ENCODE measurements around the gene GTF2IRD1. TPM values are rescaled to one million over a fixed set of nuclear protein-coding genes. Genes with fewer than 3 reads are reported as not detected.
"Not testable (repeated sequence)": the region's sequence is repeated elsewhere in the genome, so short reads cannot be mapped to it uniquely, and the experiment has no call there.

GTF2IRD1 gene
- total RNA-seq, 1 experiment from 2014 or later, result 26.6 TPM

GRCh38 chr7:74485611-74486010, 31.9 kb downstream of the GTF2IRD1 start:
- no peak for DNase-seq (ENCODE audit: extremely low read depth, low read depth)

- DNase-seq (ENCODE audit: extremely low read depth, low read depth), result not testable (repeated sequence)
Observed at GRCh38 chr7:74488518-74489030, 34.9 kb downstream of the GTF2IRD1 start.

- DNase-seq (ENCODE audit: extremely low read depth, low read depth), result no peak
Observed at GRCh38 chr7:74489997-74490945, 36.6 kb downstream of the GTF2IRD1 start.

GRCh38 chr7:74491490-74491889, 37.8 kb downstream of the GTF2IRD1 start:
- DNase-seq (ENCODE audit: extremely low read depth, low read depth), result not testable (repeated sequence)

- DNase-seq (ENCODE audit: extremely low read depth, low read depth), result no peak
Observed at GRCh38 chr7:74493295-74493694, 39.6 kb downstream of the GTF2IRD1 start.

- no peak for DNase-seq (ENCODE audit: extremely low read depth, low read depth)
Observed at GRCh38 chr7:74494076-74494548, 40.4 kb downstream of the GTF2IRD1 start.

- no peak for DNase-seq (ENCODE audit: extremely low read depth, low read depth)
Observed at GRCh38 chr7:74495112-74496086, 41.7 kb downstream of the GTF2IRD1 start.

- DNase-seq (ENCODE audit: extremely low read depth, low read depth), result no peak
Observed at GRCh38 chr7:74496272-74496671, 42.6 kb downstream of the GTF2IRD1 start.

- DNase-seq (ENCODE audit: extremely low read depth, low read depth), result not testable (repeated sequence)
Observed at GRCh38 chr7:74496773-74497172, 43.1 kb downstream of the GTF2IRD1 start.

- no peak for DNase-seq (ENCODE audit: extremely low read depth, low read depth)
Observed at GRCh38 chr7:74498354-74498753, 44.6 kb downstream of the GTF2IRD1 start.

- DNase-seq (ENCODE audit: extremely low read depth, low read depth), result no peak
Observed at GRCh38 chr7:74498996-74499834, 45.5 kb downstream of the GTF2IRD1 start.

GRCh38 chr7:74499835-74500388, 46.2 kb downstream of the GTF2IRD1 start:
- DNase-seq (ENCODE audit: extremely low read depth, low read depth), result no peak

GRCh38 chr7:74501298-74501697, 47.6 kb downstream of the GTF2IRD1 start:
- no peak for DNase-seq (ENCODE audit: extremely low read depth, low read depth)

GRCh38 chr7:74502216-74502891, 48.6 kb downstream of the GTF2IRD1 start:
- no peak for DNase-seq (ENCODE audit: extremely low read depth, low read depth)

- DNase-seq (ENCODE audit: extremely low read depth, low read depth), result no peak
Observed at GRCh38 chr7:74503061-74503460, 49.4 kb downstream of the GTF2IRD1 start.

- DNase-seq (ENCODE audit: extremely low read depth, low read depth), result no peak
Observed at GRCh38 chr7:74503943-74504342, 50.2 kb downstream of the GTF2IRD1 start.

GRCh38 chr7:74505471-74506324, 52.0 kb downstream of the GTF2IRD1 start:
- no peak for DNase-seq (ENCODE audit: extremely low read depth, low read depth)

- no peak for DNase-seq (ENCODE audit: extremely low read depth, low read depth)
Observed at GRCh38 chr7:74506325-74506724, 52.6 kb downstream of the GTF2IRD1 start.

All from NCI-H460 (cell line).